ENCODE results near the gene MACF1. TPM values are rescaled to one million over a fixed set of nuclear protein-coding genes. Genes with fewer than 3 reads are reported as not detected.

The MACF1 gene
- total and polyA plus RNA-seq, 9 donors: 93.6 to 331 (median 247) TPM

GRCh38 chr1:39348278-39348677 is 143.8 kb downstream of the MACF1 start:
- Histone ChIP-seq H3K9me3 (no peaks in the 10 kb centered on the region), H3K4me1 (ENCODE audit: insufficient read depth) (no peaks in the 10 kb centered on the region), H3K27ac (no peak overlapping the region), H3K27me3 (no peaks in the 10 kb centered on the region), H3K36me3 (no peaks in the 10 kb centered on the region), H3K4me3 (no peak overlapping the region)
- WGBS, 3 donors: 94 to 100% (median 100%) methylated on average over 1 of the region's 1 CpG
- intact Hi-C loops (cut with DNase I): no loop called here
- no peak for TF ChIP-seq CTCF (IDR thresholded peaks at IDR 0.05)
- no peak for DNase-seq

GRCh38 chr1:39352881-39353280 is 148.4 kb downstream of the MACF1 start:
- WGBS, 3 donors: 85 to 90% (median 86%) methylated on average over 3 of the region's 3 CpGs
- intact Hi-C loops (cut with DNase I): loop anchor here in 1 of 4 donors (10.0 kb wide), 1 partner anchor 248 kb away; no protein-coding TSS in a partner anchor
- H3K4me1 ChIP-seq (ENCODE audit: insufficient read depth): no peaks in the 10 kb centered on the region
- H3K4me3 ChIP-seq: no peak overlapping the region
- H3K27me3 ChIP-seq: no peaks in the 10 kb centered on the region
- no peak for TF ChIP-seq EP300 (IDR thresholded peaks at IDR 0.05)
- no peak for TF ChIP-seq CTCF (IDR thresholded peaks at IDR 0.05)
- TF ChIP-seq POLR2A (IDR thresholded peaks at IDR 0.05): no peak
- H3K9me3 ChIP-seq: no peaks in the 10 kb centered on the region
- no peaks in the 10 kb centered on the region for H3K36me3 ChIP-seq
- no peak for DNase-seq
- no peak overlapping the region for H3K27ac ChIP-seq

- Histone ChIP-seq H3K27ac (no peak overlapping the region), H3K9me3 (no peaks in the 10 kb centered on the region), H3K4me1 (ENCODE audit: insufficient read depth) (no peaks in the 10 kb centered on the region), H3K36me3 (no peaks in the 10 kb centered on the region), H3K27me3 (no peaks in the 10 kb centered on the region), H3K4me3 (no peak overlapping the region)
- DNase-seq: no peak
- TF ChIP-seq EP300 (IDR thresholded peaks at IDR 0.05) (no peak), POLR2A (IDR thresholded peaks at IDR 0.05) (no peak), CTCF (IDR thresholded peaks at IDR 0.05) (no peak)
- intact Hi-C loops (cut with DNase I): loop anchor here in 1 of 4 donors (10.0 kb wide), 1 partner anchor 250 kb away; no protein-coding TSS in a partner anchor
- 46 to 61% (median 61%) methylated on average over 3 of the region's 3 CpGs for WGBS, 3 donors
Observed at GRCh38 chr1:39354572-39354971, 150.1 kb downstream of the MACF1 start.

GRCh38 chr1:39358491-39358890 is 154.0 kb downstream of the MACF1 start:
- intact Hi-C loops (cut with DNase I): loop anchor here in 1 of 4 donors (10.0 kb wide), 1 partner anchor 254 kb away; no protein-coding TSS in a partner anchor
- 16 to 32% (median 16%) methylated on average over 2 of the region's 2 CpGs for WGBS, 3 donors
- Histone ChIP-seq H3K9me3 (no peaks in the 10 kb centered on the region), H3K36me3 (no peaks in the 10 kb centered on the region), H3K4me1 (ENCODE audit: insufficient read depth) (no peaks in the 10 kb centered on the region), H3K27me3 (no peaks in the 10 kb centered on the region), H3K27ac (no peak overlapping the region), H3K4me3 (no peak overlapping the region)
- DNase-seq: no peak
- TF ChIP-seq POLR2A (IDR thresholded peaks at IDR 0.05) (no peak), CTCF (IDR thresholded peaks at IDR 0.05) (no peak), EP300 (IDR thresholded peaks at IDR 0.05) (no peak)
